ENCODE data around the gene KLF15. TPM values are rescaled to one million over a fixed set of nuclear protein-coding genes. Genes with fewer than 3 reads are reported as not detected.

Gene KLF15
- total and polyA plus RNA-seq, 2 experiments from 2014 or later: 1.8 to 16.7 TPM

DNA sequence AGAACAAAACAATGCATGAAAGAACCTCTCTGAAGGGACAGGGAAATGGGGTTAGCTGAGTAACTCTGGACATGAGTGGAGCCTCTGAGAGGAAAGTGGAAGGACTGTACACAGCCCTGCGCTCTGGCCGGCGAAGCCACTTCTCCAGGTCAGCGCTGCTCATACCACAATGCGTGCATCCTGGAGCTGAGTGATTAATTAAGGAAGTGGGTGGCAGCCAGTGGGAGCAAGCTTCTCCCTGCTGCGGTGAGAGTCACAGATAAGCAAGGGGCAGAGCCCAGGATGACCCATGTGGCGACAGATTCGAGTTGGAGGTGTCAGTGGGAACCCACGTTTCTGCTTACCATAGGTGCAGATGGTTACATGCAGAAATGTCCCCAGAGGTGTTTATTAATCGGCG, 48.0 kb downstream of the KLF15 start:
- H3K79me2 ChIP-seq: no peaks in the 10 kb centered on the region
- H3K27ac ChIP-seq: no peak overlapping the region
- WGBS (ENCODE audit: low lambda C conversion rate, missing lambda C conversion rate): 94% methylated on average over 11 of the region's 11 CpGs
- H4K20me1 ChIP-seq (ENCODE audit: insufficient read depth, poor library complexity, severe bottlenecking): no peaks in the 10 kb centered on the region
- no peaks in the 10 kb centered on the region for H3K9me3 ChIP-seq (ENCODE audit: low read depth)
- no peaks in the 10 kb centered on the region for H3K36me3 ChIP-seq (replicated peaks; ENCODE audit: insufficient read depth, low read depth)
- H3K4me1 ChIP-seq (ENCODE audit: insufficient read depth): no peaks in the 10 kb centered on the region
- TF ChIP-seq EZH2phosphoT487 (IDR thresholded peaks at IDR 0.05; ENCODE audit: low read depth, severe bottlenecking, unreplicated experiment) (no peak), CTCF (IDR thresholded peaks at IDR 0.05; ENCODE audit: poor library complexity) (no peak), EZH2 (IDR thresholded peaks at IDR 0.05; ENCODE audit: borderline replicate concordance) (no peak)
- H3K4me2 ChIP-seq: no peak overlapping the region
- H3K9me2 ChIP-seq (replicated peaks; ENCODE audit: insufficient read depth): no peaks in the 10 kb centered on the region
- DNase-seq (ENCODE audit: low spot score): no peak
- no peak overlapping the region for H3K4me3 ChIP-seq
- no peak overlapping the region for H2AFZ ChIP-seq
- H3K27me3 ChIP-seq: no peaks in the 10 kb centered on the region

GRCh38 chr3:126308394-126309125, 48.6 kb downstream of the KLF15 start:
- 94% methylated on average over 24 of the region's 24 CpGs for WGBS (ENCODE audit: low lambda C conversion rate, missing lambda C conversion rate)
- no peaks in the 10 kb centered on the region for H4K20me1 ChIP-seq (ENCODE audit: insufficient read depth, poor library complexity, severe bottlenecking)
- no peak for TF ChIP-seq CTCF (IDR thresholded peaks at IDR 0.05; ENCODE audit: poor library complexity)
- TF ChIP-seq EZH2 (IDR thresholded peaks at IDR 0.05; ENCODE audit: borderline replicate concordance): no peak
- no peak for TF ChIP-seq EZH2phosphoT487 (IDR thresholded peaks at IDR 0.05; ENCODE audit: low read depth, severe bottlenecking, unreplicated experiment)
- H3K4me3 ChIP-seq: no peak overlapping the region
- H2AFZ ChIP-seq: no peak overlapping the region
- no peaks in the 10 kb centered on the region for H3K4me1 ChIP-seq (ENCODE audit: insufficient read depth)
- H3K27me3 ChIP-seq: no peaks in the 10 kb centered on the region
- no peak overlapping the region for H3K4me2 ChIP-seq
- no peak overlapping the region for H3K27ac ChIP-seq
- no peaks in the 10 kb centered on the region for H3K79me2 ChIP-seq
- no peak for DNase-seq (ENCODE audit: low spot score)
- H3K9me2 ChIP-seq (replicated peaks; ENCODE audit: insufficient read depth): no peaks in the 10 kb centered on the region
- no peaks in the 10 kb centered on the region for H3K36me3 ChIP-seq (replicated peaks; ENCODE audit: insufficient read depth, low read depth)
- no peaks in the 10 kb centered on the region for H3K9me3 ChIP-seq (ENCODE audit: low read depth)

GRCh38 chr3:126307591-126308393, 49.4 kb downstream of the KLF15 start:
- Histone ChIP-seq H3K9me3 (ENCODE audit: low read depth) (no peaks in the 10 kb centered on the region), H3K27ac (no peak overlapping the region), H2AFZ (no peak overlapping the region), H3K4me2 (no peak overlapping the region), H3K4me3 (no peak overlapping the region), H3K79me2 (no peaks in the 10 kb centered on the region), H3K4me1 (ENCODE audit: insufficient read depth) (no peaks in the 10 kb centered on the region), H3K9me2 (replicated peaks; ENCODE audit: insufficient read depth) (no peaks in the 10 kb centered on the region), H4K20me1 (ENCODE audit: insufficient read depth, poor library complexity, severe bottlenecking) (no peaks in the 10 kb centered on the region), H3K27me3 (no peaks in the 10 kb centered on the region), H3K36me3 (replicated peaks; ENCODE audit: insufficient read depth, low read depth) (no peaks in the 10 kb centered on the region)
- no peak for DNase-seq (ENCODE audit: low spot score)
- no peak for TF ChIP-seq EZH2 (IDR thresholded peaks at IDR 0.05; ENCODE audit: borderline replicate concordance)
- TF ChIP-seq CTCF (IDR thresholded peaks at IDR 0.05; ENCODE audit: poor library complexity): no peak
- TF ChIP-seq EZH2phosphoT487 (IDR thresholded peaks at IDR 0.05; ENCODE audit: low read depth, severe bottlenecking, unreplicated experiment): no peak
- WGBS (ENCODE audit: low lambda C conversion rate, missing lambda C conversion rate): 93% methylated on average over 20 of the region's 20 CpGs

Measured in hepatocyte (in vitro differentiated cells).